Hematopoietic multipotent progenitor cell treated with erythropoietin and hydrocortisone succinate and interleukin-3 and kit ligand, for 8 days (in vitro differentiated cells): Measurements from ENCODE around the gene OXNAD1.
A peak's percentile ranks its signal among the peaks of the same experiment; 100 is the strongest.

Experiments used
- DNase-seq: peaks from one replicate; pipeline ENCODE4 v3.0.0-alpha.2; 2015

The OXNAD1 gene

DNA sequence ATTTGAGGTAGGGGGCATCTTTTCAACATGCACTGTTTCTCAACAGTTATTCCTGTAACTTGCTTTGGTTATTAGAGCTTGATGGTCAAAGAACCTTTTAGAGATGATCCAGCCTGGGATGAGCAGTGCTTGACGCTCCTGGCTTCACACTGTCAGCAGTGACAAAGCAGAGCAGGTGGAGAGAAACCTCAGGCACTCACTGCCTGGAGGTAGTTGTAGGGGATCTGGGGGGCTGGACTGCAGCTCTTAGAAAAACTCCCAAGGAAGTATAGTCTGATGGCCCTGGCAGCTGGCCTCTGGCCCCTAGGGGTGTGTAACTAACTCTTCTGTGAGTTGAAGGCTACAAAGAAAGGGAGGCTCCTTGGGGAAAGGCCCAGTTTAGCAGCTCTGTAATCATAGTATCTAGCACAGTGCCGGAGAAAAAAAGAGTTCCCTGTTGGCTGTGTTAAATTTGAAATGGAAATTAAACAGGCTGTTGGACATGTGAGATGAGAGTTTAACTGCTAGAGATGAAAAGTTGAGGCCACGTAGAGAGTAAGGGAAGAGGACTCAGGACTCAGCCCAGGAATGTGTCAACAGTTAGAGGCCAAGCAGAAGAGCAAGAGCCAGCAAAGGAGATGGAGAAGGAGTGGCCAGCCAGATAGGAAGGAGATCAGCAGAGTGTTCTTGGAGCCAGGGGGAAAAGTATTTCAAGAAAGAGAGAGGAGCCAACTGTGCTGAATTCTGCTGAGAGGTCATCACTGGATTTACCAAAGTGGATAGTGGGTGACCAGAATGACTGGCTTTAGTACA is 14.2 kb downstream of the OXNAD1 start:
- DNase-seq = no peak

DNA sequence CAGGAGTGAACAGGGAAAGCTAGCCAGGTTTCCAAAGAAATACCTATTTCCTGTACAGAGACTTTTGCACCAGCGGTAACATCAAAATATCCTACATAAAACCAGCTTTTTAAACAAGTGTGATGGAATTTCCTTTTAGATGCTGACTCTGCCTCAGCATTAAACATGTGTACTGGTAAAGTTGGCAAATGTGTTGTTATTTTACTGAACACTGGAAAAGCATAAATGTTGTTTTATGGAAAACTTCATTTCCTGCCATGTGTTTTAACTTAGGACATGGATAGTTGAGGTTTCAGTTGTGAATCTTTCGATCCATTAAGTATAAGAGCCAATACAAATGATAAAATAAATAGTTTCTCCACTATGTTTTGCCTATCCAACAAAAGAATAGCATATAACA is 15.7 kb downstream of the OXNAD1 start:
- no peak for DNase-seq

DNA sequence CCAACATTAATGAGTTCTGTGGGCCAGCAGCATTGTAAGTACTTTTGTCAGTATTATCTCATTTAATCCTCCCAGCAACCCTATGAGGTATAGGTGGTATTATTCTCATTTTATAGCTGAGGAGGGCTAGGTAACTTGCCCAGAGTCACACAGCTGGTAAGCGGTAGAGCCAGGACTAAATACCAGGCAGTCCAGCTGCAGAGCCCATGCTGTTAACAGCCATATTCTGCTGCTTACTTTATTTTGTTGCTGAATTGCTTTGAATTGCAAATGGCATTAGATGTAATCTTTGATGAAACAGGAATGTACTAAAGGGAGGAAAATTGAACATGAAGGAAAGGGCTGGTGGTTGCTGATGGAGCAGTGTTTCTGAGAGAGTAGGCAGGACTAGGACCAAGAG is 19.6 kb downstream of the OXNAD1 start:
- no peak for DNase-seq

DNA sequence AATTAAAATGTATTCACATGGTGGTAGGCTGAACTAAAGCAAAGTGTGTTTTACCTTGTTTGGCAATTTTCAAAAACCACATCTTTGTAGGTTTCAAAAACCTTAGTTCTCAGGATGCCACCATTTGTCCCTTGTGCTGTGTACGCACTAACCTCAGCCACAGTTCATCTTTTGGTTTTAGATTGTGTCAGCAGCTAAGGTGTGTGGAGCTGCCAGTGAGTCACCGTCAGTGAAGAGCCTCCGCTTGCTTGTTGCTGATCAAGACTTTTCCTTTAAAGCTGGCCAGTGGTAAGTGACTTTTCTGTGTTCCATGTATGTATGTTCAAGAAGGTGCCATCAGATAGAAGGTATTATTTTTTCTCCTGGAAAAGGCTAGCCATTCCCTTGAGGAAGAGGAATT is 21.1 kb downstream of the OXNAD1 start:
- DNase-seq = no peak

DNA sequence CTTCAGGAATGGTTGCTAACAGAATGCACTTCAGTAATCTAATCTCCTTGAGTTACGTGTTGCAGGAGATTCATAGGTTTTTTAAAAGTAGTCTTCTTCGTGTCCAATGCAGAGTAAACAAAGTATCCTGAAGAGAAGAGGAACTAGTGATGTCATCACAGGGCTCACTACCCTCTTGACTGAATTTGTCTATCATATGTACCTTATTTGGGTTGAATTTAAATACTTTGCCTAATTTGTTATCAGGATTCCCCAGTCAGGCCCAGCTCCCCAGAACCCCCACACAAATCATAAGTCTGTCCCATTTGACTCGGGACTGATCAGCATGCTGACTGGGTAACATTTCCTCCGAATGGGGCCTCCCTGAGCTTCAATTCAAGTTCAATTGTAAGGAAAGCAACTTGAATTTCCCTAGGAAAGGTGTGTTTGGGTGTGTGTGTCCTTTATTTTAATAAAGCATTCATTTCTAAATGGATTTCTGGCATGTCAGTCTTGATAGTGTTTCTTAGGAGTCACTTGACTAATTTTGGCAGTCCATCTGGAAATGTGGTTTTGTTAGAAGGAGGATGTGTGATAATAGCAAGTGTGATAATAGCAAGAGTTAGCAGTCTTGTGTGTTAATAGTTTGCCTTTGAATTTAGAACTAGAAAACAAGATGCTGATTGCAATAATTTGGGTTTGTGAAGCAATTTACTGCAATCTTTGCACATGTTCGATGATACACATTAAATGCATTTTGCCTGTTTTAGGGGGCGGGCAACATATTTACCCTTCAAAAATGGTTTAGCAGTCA is 21.9 kb downstream of the OXNAD1 start:
- DNase-seq = peak; percentile 84

DNA sequence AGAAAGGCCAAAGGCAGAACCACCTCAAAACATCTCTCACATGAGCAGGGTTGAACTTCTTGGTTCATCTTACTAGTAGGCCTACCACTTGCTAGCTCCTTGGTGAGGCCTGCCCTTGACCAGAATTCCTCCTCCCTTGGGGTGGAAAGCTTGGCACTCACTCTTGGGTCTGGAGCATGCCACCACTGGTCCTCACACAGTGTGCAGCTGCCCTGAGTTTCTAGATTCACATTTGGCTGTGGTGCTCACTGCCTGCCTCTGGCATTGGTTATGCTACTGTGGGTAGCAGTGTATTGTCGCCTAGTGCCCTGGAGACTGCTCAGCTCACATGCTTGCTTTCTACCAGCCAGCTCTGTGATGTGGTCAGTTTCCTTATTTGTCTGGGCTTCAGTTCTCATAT is 23.7 kb downstream of the OXNAD1 start:
- peak; percentile 39 for DNase-seq

DNA sequence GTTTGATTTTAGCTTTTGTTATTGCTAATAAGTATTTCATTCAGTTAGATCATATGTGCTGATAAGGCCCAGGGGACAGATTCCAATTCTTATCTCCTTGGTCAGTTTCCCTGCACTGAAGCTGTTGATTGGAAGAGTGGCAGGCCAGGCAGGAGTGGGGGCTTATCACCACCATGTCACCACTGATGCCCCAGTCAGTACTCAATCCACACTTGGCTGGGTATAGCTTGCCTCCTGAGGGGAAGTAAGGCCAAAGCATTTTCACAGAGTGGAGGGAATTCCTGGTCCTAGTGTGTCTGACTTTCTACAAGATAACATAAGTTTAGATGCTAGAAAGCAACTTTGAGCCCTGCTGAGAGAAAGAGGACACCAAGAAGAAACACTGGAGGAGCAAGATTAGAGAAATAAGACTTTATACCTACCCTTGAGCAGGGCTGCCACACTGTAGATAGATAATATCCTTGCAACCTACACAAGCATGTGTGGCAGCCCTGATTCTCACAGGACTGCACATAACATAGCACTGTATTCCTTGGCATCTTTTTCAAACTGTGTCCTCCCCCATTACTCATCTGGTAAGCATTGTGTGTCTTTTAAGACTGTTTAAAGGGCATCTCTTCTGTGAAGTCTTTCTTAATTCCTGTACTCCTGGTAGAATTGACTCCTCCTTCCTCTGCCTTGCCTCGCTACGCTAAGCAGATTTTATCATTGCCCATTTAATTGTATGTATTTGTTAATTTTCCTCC is 24.3 kb downstream of the OXNAD1 start:
- peak; percentile 74 for DNase-seq

DNA sequence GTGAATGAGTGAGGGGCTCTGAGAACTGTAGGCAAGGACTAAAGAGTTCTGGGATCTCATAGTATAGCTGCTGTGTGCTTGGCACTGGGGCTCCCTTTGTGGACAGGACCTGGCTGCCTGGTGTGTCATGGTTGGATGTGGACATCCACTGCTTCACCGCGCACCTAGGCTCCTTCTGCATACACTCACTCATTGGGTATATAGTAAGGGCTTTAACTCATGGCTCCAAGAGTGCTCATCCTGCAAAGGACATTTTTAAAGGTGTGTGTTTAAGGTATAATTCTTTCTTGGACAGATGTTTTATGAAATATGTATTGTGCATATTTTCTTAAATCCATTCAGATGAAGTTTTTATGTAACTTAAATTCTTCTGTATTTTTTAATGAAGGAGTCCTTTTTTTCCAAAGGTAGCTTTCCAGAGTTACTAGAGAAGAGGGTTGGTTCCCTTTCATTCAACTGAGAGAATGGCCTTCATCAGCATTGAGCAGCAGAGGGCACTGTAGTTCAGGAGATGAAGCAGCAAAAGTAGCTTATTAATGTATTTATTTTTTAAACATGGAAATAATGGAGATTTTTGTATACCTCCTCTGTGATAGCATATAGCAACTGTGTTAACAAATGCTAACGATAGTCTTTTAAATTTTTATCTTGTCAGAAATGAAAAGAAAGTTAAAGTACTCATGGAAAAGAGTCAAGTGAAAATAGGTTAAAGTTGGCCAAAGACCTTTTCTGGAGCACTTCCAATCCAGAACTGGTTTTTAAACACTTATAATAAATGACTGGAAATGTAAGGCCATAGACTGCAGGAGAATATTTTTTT is 25.2 kb downstream of the OXNAD1 start:
- DNase-seq = peak; percentile 78

DNA sequence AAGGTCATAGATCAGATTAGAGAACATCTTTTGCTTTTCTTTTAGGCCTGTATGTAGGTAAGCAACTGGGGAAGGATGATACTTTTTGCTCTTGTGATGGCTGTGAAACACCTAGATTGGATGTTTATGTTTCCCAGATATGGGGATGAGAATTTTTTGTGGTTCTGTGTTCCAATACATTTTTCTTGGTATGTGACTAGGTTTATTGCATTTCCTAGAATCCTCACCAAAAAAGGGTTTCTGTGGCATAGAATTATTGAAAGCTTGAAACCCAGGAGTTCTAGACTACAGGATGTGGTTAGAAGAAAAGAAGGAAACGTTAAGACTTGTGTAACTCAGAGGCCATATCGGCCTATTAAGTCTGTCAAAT is 25.8 kb downstream of the OXNAD1 start:
- peak; percentile 77 for DNase-seq

DNA sequence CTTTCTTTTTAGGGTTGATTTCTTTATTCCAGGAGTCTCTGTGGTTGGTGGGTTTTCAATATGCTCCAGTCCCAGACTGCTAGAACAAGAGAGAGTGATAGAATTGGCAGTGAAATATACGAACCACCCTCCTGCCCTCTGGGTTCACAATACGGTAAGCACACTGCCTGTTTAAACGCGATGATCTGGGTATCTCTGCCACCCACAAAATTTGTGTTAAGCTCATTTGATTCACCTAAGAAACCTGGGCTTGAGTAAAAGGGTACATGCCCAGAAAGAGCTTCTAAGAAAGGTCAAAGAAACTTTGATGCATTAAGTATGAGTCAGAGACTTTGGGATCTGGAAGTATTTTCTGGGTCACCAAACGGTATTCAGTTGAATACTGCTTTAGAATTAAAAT is 29.8 kb downstream of the OXNAD1 start:
- DNase-seq = no peak

DNA sequence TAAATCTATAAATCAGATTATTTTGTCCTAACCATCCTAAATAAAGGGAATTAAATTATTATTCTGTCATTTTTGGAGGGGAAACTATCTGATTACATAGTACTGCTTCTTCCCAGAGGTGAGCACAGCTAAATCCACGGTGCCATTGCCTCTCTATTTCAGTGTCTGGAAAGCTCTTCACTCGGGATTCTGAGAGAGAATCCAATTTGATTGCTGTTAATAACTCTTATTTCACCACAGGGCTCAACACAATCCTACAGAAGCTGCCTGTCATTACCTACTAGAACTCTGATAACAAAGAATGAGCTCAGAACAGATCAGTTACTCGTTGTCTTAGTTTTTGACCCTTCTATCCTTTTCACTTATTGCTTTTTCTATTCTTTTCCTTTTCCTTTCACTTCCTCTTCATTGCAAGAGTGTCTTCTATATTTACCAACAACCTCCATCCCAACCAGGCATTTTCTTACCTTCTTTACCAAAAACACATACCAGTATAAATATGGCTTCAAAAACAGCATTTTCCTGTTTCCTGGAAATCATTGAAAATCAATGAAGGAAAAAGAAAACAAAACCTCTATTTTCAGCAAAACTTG is 30.4 kb downstream of the OXNAD1 start:
- DNase-seq = no peak

DNA sequence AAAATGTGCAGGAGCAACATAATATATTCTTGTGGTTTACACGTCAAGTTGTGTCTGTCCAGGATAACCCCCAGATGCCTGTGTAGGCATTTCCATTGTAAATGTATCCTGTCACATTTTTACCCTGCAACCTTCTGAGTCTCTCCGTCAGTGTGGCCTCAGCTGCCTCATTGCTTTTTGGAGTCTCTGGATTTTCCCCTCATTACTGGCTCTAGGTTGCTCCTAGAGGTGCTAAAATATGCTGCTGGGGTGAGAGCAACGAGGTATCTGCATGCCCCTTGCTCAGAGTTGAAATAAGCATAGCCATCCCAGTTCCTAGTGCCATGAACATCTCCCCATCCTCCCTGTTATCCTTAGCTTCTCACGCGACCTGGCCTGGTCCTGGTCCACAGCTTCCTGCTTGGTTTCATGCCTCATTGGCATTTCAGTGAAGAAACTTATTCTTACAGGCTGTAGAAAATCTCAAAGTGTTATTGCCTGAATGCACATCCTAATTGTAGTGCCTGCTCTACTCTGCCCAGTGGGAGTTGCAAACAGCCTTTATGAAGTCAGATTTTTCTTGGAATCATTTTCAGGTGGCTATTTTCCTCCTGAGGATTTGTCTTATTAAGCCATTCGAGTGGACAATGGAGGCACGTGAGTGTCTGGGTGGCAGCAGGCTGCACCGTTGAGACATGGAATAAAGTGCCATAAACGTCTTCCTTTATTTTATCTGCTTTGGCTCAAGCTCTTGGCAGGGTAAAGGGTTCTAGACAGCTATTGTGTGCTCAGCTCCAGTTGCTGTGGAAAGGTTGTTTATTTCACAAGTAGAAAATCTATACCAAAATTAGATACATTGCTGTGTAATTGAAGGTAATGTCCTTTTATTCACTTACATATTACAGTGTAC is 33.2 kb downstream of the OXNAD1 start:
- DNase-seq = no peak

DNA sequence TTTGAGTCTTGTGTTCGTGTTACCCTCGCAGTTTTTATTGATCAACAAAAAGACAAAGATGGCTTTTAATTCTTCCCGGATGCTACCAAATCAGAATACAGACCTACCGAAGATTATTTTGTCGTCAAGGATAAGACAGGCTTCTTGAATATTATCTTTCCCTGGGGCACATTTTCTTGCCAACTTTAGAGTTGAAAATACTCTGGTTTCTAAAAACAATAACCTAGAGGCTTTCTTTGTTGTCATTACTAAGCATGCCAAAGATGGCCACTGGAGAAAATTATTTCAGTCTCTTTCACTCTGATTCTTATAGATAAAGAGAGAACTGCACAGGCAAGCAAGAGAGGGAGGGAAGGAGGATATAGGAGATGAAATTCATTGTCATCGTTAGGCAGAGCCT is 33.9 kb downstream of the OXNAD1 start:
- DNase-seq = no peak

DNA sequence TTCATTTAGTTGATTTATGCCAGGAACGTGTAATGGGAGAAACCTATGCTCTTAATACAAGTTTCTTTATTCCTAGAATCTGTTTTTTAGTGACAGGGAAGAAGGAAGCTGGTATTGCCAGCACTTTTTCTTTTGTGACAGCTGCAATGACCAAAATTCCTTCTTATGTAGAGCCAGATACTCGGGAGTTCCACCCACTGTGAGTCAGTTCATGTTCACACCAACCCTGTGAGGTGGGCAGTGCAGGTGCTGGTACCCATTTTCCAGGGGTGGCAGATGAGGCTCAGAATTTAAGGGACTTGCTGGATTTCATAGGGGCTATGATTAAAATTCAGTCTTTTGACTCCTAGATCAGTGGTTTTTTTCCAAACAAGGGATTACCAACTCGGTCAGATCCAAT is 34.7 kb downstream of the OXNAD1 start:
- DNase-seq = no peak

DNA sequence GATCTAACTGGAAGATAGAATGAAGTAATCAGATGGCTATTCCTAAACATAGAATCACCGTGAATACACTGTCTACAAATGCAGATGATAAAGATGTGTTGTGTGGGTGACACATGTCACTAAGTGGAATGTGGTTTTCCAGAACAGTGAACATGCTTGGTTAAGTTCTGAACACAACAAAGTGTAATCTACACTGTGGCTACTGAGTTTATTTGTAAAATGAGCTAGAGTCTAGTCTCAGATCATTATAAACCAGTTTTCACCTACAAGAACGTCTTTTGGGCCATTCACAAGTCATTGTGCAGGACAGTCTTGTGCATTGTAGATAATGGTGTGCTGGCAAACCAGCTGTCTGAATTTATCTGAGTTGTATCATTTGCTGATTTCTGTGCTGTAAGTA is 35.3 kb downstream of the OXNAD1 start:
- peak; percentile 59 for DNase-seq

DNA sequence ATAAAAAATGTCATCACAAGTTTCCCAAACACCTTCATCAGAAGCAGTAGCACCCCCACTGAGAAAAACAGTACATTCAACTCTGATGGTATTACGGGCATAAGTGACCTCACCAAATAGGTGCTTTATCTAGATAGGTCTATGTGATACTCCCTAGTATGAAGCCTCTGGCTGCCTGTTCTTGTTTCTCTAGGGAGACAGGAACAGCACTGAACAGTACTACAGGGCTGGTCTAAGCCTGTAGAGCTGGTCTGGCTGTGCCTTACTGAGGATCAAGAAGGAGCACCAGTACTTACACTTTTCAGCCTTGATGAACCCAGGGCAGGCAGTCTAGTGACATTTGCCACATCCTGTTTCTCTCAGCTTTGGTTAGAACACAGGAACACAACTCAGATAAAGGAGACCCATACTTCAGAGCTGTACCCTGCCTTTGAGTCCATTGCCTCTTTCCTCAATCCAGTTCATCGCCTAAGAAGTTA is 35.9 kb downstream of the OXNAD1 start:
- peak; percentile 57 for DNase-seq

DNA sequence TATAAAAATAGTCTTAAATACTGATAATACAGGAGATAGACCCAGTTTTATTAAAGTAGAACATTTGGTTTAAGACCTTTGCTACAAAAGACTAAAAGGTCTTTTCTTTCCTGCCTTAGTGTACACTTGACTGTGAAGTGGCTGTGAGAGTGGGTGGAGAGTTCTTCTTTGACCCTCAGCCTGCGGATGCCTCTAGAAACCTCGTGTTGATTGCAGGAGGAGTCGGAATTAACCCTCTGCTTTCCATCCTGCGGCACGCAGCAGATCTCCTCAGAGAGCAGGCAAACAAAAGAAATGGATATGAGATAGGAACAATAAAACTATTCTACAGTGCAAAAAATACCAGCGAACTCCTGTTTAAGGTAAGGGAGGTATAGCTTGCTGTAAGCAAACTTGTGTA is 36.5 kb downstream of the OXNAD1 start:
- no peak for DNase-seq

DNA sequence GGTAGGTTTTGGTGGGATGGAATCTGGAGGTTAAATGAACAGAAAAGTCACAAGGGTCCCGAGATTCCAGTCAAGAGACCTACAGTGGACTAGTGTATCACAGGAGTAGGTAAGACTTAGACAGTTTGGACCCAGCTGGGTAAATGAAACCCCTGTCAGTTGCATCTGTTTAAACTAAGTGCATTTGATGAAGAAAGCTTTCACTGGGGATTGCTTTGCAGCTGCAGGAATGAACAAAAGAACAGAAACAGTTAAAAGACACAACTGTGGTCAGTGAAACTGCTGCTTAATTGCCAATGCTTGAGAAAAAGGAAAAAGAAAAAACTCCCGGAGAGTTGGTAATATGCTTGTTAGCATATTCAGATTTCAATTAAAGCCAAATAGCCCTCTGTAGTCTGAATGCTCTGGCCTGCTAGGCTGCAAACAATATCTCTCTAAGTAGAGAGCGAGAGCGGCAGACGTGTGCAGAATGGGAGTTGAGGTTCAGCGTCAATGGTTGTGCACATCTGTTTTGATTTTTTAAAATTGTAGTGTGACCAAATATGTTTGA is 37.1 kb downstream of the OXNAD1 start:
- no peak for DNase-seq

DNA sequence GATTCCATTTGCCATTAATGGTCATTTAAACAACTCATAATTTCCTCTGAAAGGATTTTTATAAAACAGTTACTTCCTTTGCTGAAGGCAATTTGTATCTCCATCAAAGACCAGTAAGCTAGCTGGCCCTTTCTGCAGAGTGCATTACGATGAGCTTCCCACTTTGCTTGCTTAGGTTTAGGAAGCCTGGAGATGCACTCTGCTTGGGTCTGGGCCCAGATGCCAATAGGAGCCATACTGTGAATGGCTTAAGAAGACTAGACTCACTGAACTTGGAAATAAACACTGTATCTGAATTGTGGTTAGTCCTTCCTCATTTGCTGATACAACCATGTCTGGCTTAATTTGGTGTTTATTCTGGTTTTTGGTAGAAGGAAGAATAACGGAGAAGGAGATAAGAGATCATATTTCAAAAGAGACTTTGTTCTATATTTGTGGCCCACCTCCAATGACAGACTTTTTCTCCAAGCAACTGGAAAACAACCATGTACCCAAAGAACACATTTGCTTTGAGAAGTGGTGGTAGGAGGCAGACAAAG is 38.1 kb downstream of the OXNAD1 start:
- peak; percentile 25 for DNase-seq
